Right ventricle myocardium inferior (tissue), 1 donor: ENCODE results near the gene SNCB. TPM values are rescaled to one million over a fixed set of nuclear protein-coding genes. Genes with fewer than 3 reads are reported as not detected.

Source experiments
- ATAC-seq: fragments of 200-7000 bp; cut with Tn5 transposase; one replicate; pipeline ENCODE4 v1.9.1; 2020; ENCODE audit warnings: mild to moderate bottlenecking, moderate library complexity
- DNase-seq: peaks from one replicate; pipeline ENCODE4 v3.0.0; 2021; ENCODE audit errors: missing footprints
- intact Hi-C: fragments of 100-400 bp; cut with DNase I; formaldehyde crosslinking; loops from one replicate; pipeline ENCODE4 v1.11.0; 2022
- total RNA-seq: library from RNA; stranded (reverse); fragmentation: NEBNext Ultra II Directional; extraction: Animal tissue kit (Norgen Biotek cat#: 25700); gene quantifications from one replicate; pipeline ENCODE4 v1.2.1, GENCODE V29; 2021
- donor health status: DM: no; HTN: yes; CAD: no; lungs with severe emphysema.

SNCB gene
- total RNA-seq, 1 donor from 2014 or later, result not detected

- no peak for DNase-seq
- intact Hi-C loops, result no loop called here
- ATAC-seq, result no peak
These were observed 32.3 kb upstream of the SNCB start for GRCh38 chr5:176662371-176663333.

DNA sequence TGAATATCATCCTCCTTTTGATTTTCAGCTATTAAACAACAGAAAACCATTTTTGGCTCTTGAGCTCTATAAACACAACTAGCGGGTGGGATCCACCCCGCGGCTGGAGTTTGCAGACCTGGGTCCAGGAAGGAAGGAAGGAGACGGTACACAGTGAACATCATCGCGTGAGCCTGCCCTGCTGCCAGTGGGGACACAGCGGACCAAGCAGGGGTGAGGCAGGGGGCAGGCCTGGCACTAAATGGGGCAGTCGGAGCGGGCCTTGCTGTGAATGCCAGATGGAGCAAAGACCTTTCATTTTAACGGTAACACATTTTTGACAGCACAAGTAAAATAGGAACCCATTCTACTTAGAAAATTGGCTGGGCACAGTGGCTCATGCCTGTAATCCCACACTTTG, 31.3 kb upstream of the SNCB start:
- intact Hi-C loops, result loop anchor here (2.0 kb wide), 1 partner anchor 297 kb away; no protein-coding TSS in a partner anchor
- no peak for DNase-seq
- no peak for ATAC-seq

GRCh38 chr5:176660860-176661641, 30.7 kb upstream of the SNCB start:
- ATAC-seq, result peak; percentile 78
- intact Hi-C loops, result loop anchor here (2.0 kb wide), 1 partner anchor 298 kb away; no protein-coding TSS in a partner anchor
- peak; percentile 86 for DNase-seq

DNA sequence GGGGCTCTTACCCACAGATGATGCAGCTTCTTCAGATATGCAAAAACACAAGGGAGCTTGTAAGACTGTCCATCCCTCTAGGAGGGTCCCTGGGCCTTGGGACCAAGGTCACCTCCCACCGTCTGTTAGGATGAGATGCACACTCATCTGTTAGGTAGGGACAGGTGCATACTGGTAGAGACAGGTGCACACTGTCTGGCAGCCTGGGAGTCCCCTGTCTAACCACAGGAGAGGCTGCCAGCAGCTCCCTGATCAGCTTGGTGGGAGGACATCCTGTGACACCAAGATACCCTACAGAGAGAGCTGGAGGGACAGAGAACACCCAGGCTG, 30.2 kb upstream of the SNCB start:
- intact Hi-C loops, result loop anchor here (2.0 kb wide), 1 partner anchor 298 kb away; no protein-coding TSS in a partner anchor
- ATAC-seq, result no peak
- DNase-seq, result no peak

DNA sequence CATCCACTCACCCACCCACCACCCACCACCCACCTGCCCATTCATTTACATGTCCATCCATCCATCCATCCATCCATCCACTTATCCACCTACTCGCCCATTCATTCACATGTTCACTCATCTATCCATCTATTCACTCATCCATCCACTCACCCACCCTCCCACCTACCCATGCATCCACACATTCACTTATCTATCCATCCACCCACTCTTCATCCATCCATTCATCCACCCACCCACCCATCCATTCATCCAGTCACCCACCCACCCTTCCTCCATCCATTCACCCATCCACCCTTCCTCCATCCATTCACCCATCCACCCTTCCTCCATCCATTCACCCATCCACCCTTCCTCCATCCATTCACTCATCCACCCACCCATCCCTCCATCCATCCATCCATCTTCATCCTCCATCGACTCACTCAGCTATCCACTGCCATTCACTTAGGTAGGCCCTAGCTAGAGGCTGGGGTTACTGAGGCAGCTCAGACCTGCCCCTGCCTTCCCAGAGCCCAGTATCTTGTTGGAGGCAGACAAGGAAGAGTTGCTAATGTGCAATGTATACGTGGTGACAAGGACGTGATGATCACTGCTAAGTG, 29.6 kb upstream of the SNCB start:
- intact Hi-C loops, result loop anchor here (2.0 to 5.0 kb wide), 3 partner anchors 157 to 453 kb away; no protein-coding TSS in a partner anchor
- DNase-seq (no peak), ATAC-seq (no peak)

- intact Hi-C loops, result loop anchor here (2.0 to 5.0 kb wide), 2 partner anchors 158 to 453 kb away; no protein-coding TSS in a partner anchor
- ATAC-seq (no peak), DNase-seq (no peak)
These were observed 29.1 kb upstream of the SNCB start for GRCh38 chr5:176659512-176659839.

GRCh38 chr5:176658817-176659511, 28.6 kb upstream of the SNCB start:
- DNase-seq (no peak), ATAC-seq (no peak)
- intact Hi-C loops, result loop anchor here (2.0 to 5.0 kb wide), 2 partner anchors 158 to 454 kb away; no protein-coding TSS in a partner anchor

GRCh38 chr5:176658007-176658599, 27.8 kb upstream of the SNCB start:
- intact Hi-C loops, result loop anchor here (2.0 to 5.0 kb wide), 2 partner anchors 159 to 455 kb away; no protein-coding TSS in a partner anchor
- peak; percentile 83 for ATAC-seq
- no peak for DNase-seq

DNA sequence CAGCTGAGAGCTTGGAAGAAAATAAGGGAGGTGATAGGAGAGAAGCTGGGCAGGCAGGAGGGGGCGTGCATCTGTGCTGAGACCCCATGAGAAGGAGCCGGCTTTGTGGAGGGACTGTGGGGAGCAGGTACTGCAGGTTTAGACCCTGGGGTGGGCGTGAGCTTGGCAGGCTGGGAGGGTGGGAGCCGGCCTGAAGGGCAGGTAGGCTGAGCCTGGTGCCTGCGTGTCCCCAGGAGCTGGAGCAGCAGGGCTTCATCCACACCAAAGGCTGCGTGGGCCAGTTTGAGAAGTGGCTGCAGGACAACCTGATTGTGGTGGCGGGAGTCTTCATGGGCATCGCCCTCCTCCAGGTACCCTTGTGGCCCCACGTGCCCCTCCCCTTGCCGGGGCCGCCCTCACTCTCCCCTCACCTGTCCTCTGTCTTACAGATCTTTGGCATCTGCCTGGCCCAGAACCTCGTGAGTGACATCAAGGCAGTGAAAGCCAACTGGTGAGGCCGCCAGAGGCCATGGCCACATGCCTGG, 26.2 kb upstream of the SNCB start:
- DNase-seq (no peak), ATAC-seq (no peak)
- intact Hi-C loops, result loop anchor here (5.0 kb wide), 1 partner anchor 161 kb away; no protein-coding TSS in a partner anchor

DNA sequence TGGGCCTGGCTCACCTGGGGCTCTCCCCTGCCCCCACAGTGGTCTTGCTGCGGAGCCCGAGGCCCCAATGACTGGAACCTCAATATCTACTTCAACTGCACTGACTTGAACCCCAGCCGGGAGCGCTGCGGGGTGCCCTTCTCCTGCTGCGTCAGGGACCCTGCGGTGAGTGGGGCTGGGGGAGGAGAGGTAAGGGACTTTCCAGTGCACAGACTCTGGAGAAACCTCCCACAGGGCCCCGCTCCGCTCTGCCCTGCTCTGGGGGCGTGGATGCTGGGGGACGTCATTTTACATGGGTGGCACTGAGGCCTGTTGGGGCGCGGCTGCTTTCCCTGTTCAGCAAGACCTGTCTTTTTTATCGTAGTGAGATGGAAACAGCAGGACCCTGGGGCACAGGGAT, 24.5 kb upstream of the SNCB start:
- ATAC-seq, result no peak
- intact Hi-C loops, result loop anchor here (5.0 kb wide), 1 partner anchor 162 kb away; no protein-coding TSS in a partner anchor
- no peak for DNase-seq

DNA sequence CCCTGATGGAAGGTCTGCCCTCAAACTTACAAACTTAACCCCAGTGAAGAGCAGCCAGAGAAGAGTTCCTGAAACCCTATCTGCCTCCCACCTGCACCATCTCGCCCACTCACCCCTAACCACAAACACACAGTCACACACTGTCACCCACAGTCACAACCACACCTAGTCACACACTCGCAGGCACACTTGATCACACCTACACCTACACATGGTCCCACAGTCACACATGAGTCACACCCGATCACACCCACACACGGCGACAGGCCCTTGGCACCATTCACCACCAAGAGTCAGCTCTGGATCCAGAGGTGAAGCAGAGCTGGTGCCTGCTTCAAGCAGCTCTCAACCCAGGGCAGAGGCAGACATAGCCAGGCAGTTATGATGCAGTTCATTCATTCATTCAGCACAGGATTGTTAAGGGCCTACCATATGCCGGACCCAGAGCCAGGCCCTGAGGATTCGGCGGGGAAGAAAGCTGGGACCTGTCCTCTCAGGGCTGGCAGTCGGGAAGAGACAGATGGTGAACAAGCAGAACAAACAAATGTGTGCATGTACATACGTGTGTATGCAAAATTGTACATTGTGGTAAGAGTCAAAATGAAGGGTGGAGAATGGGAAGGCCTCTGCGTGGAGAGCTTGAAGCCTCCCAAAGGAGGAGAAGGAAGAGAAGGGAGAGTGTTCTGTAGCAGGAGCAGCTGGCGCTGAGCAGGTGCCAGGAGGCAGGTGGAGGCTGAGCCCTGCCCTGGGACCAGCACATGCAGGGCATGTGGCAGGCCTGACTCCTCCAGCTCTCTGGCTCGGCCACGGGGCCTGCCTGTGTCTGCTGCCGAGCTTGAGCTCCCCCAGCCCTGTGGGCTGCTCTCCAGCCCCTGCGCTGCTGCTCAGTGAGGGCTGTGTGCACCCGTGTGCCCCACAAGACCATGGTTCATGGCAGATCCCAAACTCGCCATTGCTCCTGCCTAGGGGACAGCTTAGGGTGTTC, 23.4 kb upstream of the SNCB start:
- no peak for DNase-seq
- ATAC-seq, result no peak
- intact Hi-C loops, result no loop called here

DNA sequence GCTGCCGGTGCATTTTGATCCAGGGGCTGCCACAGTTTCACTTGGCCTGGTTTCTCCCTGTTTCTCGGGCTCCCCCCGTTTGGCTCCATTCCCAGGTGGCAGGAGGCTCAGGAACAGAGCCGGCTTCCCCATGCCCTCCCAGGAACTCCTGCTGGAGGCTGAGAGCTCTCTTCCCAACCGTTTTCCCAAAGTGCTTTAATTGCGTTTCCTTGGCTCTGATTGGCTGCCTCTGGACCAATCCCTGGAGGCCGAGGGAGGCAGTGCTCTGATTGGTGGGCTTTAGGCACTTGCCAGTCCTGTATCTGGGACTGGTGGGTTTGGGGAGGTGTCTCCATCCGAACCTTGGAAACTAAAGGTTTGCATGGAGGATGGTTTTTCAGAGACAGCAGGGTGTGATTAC, 21.8 kb upstream of the SNCB start:
- ATAC-seq (no peak), DNase-seq (no peak)
- intact Hi-C loops, result no loop called here

GRCh38 chr5:176651472-176651980, 21.2 kb upstream of the SNCB start:
- intact Hi-C loops, result no loop called here
- ATAC-seq, result no peak
- no peak for DNase-seq

- no peak for DNase-seq
- intact Hi-C loops, result no loop called here
- ATAC-seq, result no peak
These were observed 20.1 kb upstream of the SNCB start for GRCh38 chr5:176650354-176650884.

DNA sequence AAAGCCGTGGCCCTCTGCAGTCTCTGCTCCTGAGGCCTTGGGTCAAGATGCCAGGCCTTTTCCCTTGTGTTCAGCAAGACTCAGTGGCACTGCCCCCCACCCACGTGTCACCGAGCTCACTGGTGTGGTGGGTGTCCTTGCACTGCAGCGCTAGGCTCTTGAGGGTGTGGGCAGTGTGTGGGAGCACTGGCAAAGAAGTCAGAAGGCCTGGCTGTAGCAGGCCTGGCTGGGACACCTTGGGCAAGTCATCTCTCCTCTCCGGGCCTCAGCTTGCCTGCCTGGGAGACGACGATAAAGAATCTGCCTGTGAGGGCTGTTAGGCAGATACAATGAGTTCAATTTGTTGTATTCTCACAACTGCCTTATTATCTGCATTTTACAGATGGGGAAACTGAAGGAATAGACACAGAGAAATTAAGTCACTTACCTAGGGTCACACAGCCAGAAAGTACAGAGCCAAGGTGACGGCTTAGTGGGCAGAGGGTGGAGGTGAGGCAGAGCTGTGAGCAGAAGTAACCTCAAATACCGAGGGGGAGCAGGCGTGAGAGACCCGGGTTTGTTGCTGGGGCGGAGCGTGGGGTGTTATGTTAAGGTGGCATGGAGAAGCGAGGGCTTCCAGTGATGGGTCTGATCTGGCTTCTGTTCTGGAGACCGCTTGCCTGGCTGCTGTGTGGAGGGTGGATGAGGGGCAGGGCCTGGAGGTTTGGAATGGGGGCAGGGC, 18.3 kb upstream of the SNCB start:
- intact Hi-C loops, result no loop called here
- ATAC-seq, result no peak
- DNase-seq, result peak; percentile 70
